Heart left ventricle (tissue), 16 donors: ENCODE data around the gene GNB3. TPM values are rescaled to one million over a fixed set of nuclear protein-coding genes. Genes with fewer than 3 reads are reported as not detected.

Experiments used
- ATAC-seq, 4 donors: fragments of 200-7000 bp; cut with Tn5 transposase; one replicate each; pipeline ENCODE4 v1.9.1; 2020 to 2022; ENCODE audit warnings: moderate library complexity in 4 of 4, mild to moderate bottlenecking in 3 of 4, moderate number of reproducible peaks in 1 of 4
- DNase-seq, 5 donors: peaks; one replicate each; pipeline ENCODE4 v3.0.0-alpha.2; 2020
- H3K27ac ChIP-seq, 12 donors: fragments of 200-600 bp; sonication (generic) in 4 of 12; one replicate each; pipeline versions ENCODE4 v1.5.0 to v1.8.0; 2016 to 2022; ENCODE audit warnings: mild to moderate bottlenecking in 2 of 12
- H3K27me3 ChIP-seq, 9 donors: fragments of 200-600 bp; sonication (generic) in 2 of 9; one replicate each; pipeline versions ENCODE4 v1.5.1 to v1.8.0; 2016 to 2022; ENCODE audit warnings: mild to moderate bottlenecking in 3 of 9
- H3K36me3 ChIP-seq, 9 donors: fragments of 200-600 bp; sonication (generic) in 2 of 9; one replicate each; pipeline versions ENCODE4 v1.5.0 to v1.8.0; 2018 to 2022; ENCODE audit warnings: mild to moderate bottlenecking in 2 of 9
- H3K4me1 ChIP-seq, 12 donors: fragments of 200-600 bp; sonication (generic) in 4 of 12; one replicate each; pipeline versions ENCODE4 v1.5.0 to v1.8.0; 2016 to 2022; ENCODE audit warnings: mild to moderate bottlenecking in 3 of 12
- H3K4me3 ChIP-seq, 12 donors: fragments of 200-600 bp; sonication (generic) in 4 of 12; one replicate each; pipeline versions ENCODE4 v1.5.0 to v1.8.0; 2017 to 2022; ENCODE audit warnings: mild to moderate bottlenecking in 9 of 12, moderate library complexity in 4 of 12
- H3K9me3 ChIP-seq, 12 donors: fragments of 200-600 bp; sonication (generic) in 4 of 12; one replicate each; pipeline versions ENCODE4 v1.5.0 to v1.8.0; 2016 to 2022; ENCODE audit warnings: mild to moderate bottlenecking in 1 of 12
- CTCF ChIP-seq, 12 donors: fragments of 200-600 bp; sonication (generic) in 4 of 12; IDR thresholded peaks; one replicate each; pipeline versions ENCODE4 v1.5.0 to v1.8.0; 2018 to 2022; ENCODE audit warnings: antibody characterized with exemption in 12 of 12, mild to moderate bottlenecking in 5 of 12
- POLR2A ChIP-seq, 2 donors: fragments of 450-650 bp; IDR thresholded peaks; one replicate each; pipeline ENCODE4 v1.6.1; 2017; ENCODE audit warnings: antibody characterized with exemption in 2 of 2, mild to moderate bottlenecking in 2 of 2, moderate library complexity in 2 of 2
- WGBS, 4 donors: extraction: QIAGEN DNeasy Blood & Tissue Kit in 2 of 4; methylation state at CpG; one replicate each; pipeline versions ENCODE4 v1.1.5 to v1.1.7; 2013 to 2018; 5-methylcytosine and 5-hydroxymethylcytosine counted together
- intact Hi-C, 10 donors: fragments of 100-400 bp; cut with DNase I; formaldehyde crosslinking; loops; one replicate each; pipeline versions ENCODE4 v1.11.1 to v1.14.2; 2022
- polyA plus RNA-seq, 2 donors: library from polyadenylated mRNA; stranded (reverse); fragments of 200-250 nt; gene quantifications; one replicate each; pipeline ENCODE4 v1.2.3, GENCODE V29; 2013
- total RNA-seq, 9 donors: library from RNA; depleted of rRNA in 2 of 9; stranded (reverse); fragments of >200 nt in 2 of 9; fragmentation: NEBNext Ultra II Directional in 3 of 9; extraction: Animal tissue kit (Norgen Biotek cat#: 25700) in 3 of 9; gene quantifications; one replicate each; pipeline versions ENCODE4 v1.1.0 to v1.2.4, GENCODE V29; 2016 to 2023
- donor health status: ischemic (EF 13 %, LVEDD 7.1; RV severe dilation, severe dysfunction).
- donor health status: healthy with polysubstance abuse.
- donor health status: DM: no; HTN: yes; CAD: no.
- donor health status: DM: no; HTN: no; CAD: no.
- donor health status: ischemic (EF 25% LVEDD 6.9; RV normal size, moderate dysfunction).
- donor health status: ischemic (EF 25% LVEDD 5.7; RV mildly dilated, moderate dysfunction).
- donor health status: healthy.
- donor health status: DM: yes; HTN: yes; CAD: no.
- donor health status: ischemic (EF 35%, LVEDD 5.7; RV mildly dilated, moderate dysfunction).
- donor health status: nonischemic (EF 11% LVEDD 7.7; RV severe dilation, severe dysfunction).
- donor health status: DM: yes; HTN: yes; CAD: no.
- donor health status: PGD.
- donor health status: ischemic (EF 29% LVEDD 5.4; RV normal size, mild dysfunction).
- donor health status: nonischemic (EF 23%, LVEDD 6.1; RV moderate dilation, normal function).

GNB3 gene
- total and polyA plus RNA-seq, 11 donors = 0.64 to 12.4 (median 6.2) TPM

- intact Hi-C loops = loop anchor here in 3 of 10 donors (5.0 to 10.0 kb wide), 4 partner anchors 45 to 205 kb away; partner anchors contain the start of genes LAG3 (in 1 of the 3) and MLF2 (in 1 of the 3)
- no peak for ATAC-seq
Observed at GRCh38 chr12:6819106-6820030, 21.4 kb upstream of the GNB3 start.

GRCh38 chr12:6820166-6820565, 20.6 kb upstream of the GNB3 start:
- Histone ChIP-seq H3K36me3 (peaks cover 0 to 11% (median 0%) of the 10 kb centered on the region in 9 donors), H3K4me1 (peaks cover 0 to 23% (median 14%) of the 10 kb centered on the region in 12 donors), H3K27ac (no peak overlapping the region), H3K9me3 (no peaks in the 10 kb centered on the region), H3K27me3 (peaks cover 0 to 12% (median 0%) of the 10 kb centered on the region in 9 donors), H3K4me3 (no peak overlapping the region)
- WGBS, 4 donors = 80 to 91% (median 90%) methylated on average over 5 of the region's 5 CpGs
- TF ChIP-seq CTCF (IDR thresholded peaks at IDR 0.05) (no peak), POLR2A (IDR thresholded peaks at IDR 0.05) (no peak)
- ATAC-seq (no peak), DNase-seq (no peak)
- intact Hi-C loops = loop anchor here in 3 of 10 donors (5.0 to 10.0 kb wide), 4 partner anchors 45 to 205 kb away; partner anchors contain the start of genes LAG3 (in 1 of the 3) and MLF2 (in 1 of the 3)

More at GRCh38 chr12:6819106-6820030, 21.4 kb upstream of the GNB3 start:
- TF ChIP-seq CTCF (IDR thresholded peaks at IDR 0.05) = no peak
- TF ChIP-seq POLR2A (IDR thresholded peaks at IDR 0.05) = no peak
- Histone ChIP-seq H3K27me3 (peaks cover 0 to 12% (median 0%) of the 10 kb centered on the region in 9 donors), H3K4me3 (no peak overlapping the region), H3K4me1 (peaks cover 0 to 23% (median 13%) of the 10 kb centered on the region in 12 donors), H3K27ac (no peak overlapping the region), H3K36me3 (peaks cover 0 to 16% (median 0%) of the 10 kb centered on the region in 9 donors), H3K9me3 (no peaks in the 10 kb centered on the region)
- WGBS, 4 donors = 76 to 84% (median 82%) methylated on average over 12 to 13 of the region's 13 CpGs
- DNase-seq = peak in 1 of 5 donors; percentile 40

GRCh38 chr12:6821591-6822425, 18.9 kb upstream of the GNB3 start, which contains the start of gene GPR162:
TSS of gene GPR162 (plus strand) at chr12:6821821. CDS start at chr12:6823899, 2,078 bp downstream.
- peak within 1 kb of the TSS in 11 of 12 donors; percentile 28 to 73 (median 64) for H3K27ac ChIP-seq
- 1% methylated on average over 22 to 28 of the region's 28 CpGs for WGBS, 4 donors
- H3K4me1 ChIP-seq = peaks cover 0 to 32% (median 19%) of the 10 kb centered on the region in 12 donors
- H3K9me3 ChIP-seq = no peaks in the 10 kb centered on the region
- peaks cover 0 to 12% (median 0%) of the 10 kb centered on the region in 9 donors for H3K27me3 ChIP-seq
- H3K36me3 ChIP-seq = peaks cover 0 to 8% (median 0%) of the 10 kb centered on the region in 9 donors
- TF ChIP-seq CTCF (IDR thresholded peaks at IDR 0.05) (no peak), POLR2A (IDR thresholded peaks at IDR 0.05) (no peak)
- intact Hi-C loops = loop anchor here in 3 of 10 donors (5.0 to 10.0 kb wide), 4 partner anchors 47 to 207 kb away; partner anchors contain the start of genes LAG3 (in 1 of the 3) and MLF2 (in 1 of the 3)
- peak within 1 kb of the TSS; percentile 34 to 67 (median 58) for H3K4me3 ChIP-seq
- peak; percentile 6 to 66 (median 55) for ATAC-seq
- DNase-seq = peak in 4 of 5 donors; percentile 76 to 81 (median 77)
